ENCODE measurements around the gene ATP11A.

The ATP11A gene

GRCh38 chr13:112759827-112760226 is 70.0 kb downstream of the ATP11A start (continued):
- TF ChIP-seq ZNF529 (tag by site-specific recombination; IDR thresholded peaks at IDR 0.05; ENCODE audit: insufficient replicate concordance): no peak
- TF ChIP-seq, protein P1, sequence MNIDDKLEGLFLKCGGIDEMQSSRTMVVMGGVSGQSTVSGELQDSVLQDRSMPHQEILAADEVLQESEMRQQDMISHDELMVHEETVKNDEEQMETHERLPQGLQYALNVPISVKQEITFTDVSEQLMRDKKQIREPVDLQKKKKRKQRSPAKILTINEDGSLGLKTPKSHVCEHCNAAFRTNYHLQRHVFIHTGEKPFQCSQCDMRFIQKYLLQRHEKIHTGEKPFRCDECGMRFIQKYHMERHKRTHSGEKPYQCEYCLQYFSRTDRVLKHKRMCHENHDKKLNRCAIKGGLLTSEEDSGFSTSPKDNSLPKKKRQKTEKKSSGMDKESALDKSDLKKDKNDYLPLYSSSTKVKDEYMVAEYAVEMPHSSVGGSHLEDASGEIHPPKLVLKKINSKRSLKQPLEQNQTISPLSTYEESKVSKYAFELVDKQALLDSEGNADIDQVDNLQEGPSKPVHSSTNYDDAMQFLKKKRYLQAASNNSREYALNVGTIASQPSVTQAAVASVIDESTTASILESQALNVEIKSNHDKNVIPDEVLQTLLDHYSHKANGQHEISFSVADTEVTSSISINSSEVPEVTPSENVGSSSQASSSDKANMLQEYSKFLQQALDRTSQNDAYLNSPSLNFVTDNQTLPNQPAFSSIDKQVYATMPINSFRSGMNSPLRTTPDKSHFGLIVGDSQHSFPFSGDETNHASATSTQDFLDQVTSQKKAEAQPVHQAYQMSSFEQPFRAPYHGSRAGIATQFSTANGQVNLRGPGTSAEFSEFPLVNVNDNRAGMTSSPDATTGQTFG (tag by site-specific recombination; IDR thresholded peaks at IDR 0.05; ENCODE audit: borderline replicate concordance): no peak

- Histone ChIP-seq H3K36me3 (ENCODE audit: control insufficient read depth in 2 of 2, insufficient read depth in 1 of 2, low read length in 2 of 2) (no peaks in the 10 kb centered on the region), H3K9me3 (ENCODE audit: control insufficient read depth, insufficient read depth, low read depth, low read length) (no peaks in the 10 kb centered on the region), H3K27ac (ENCODE audit: extremely low read depth, low read depth, low read length) (no peak overlapping the region), H3K4me3 (ENCODE audit: low read depth, low read length) (no peak overlapping the region), H3K4me1 (ENCODE audit: control insufficient read depth, insufficient read depth, low read length) (no peaks in the 10 kb centered on the region)
- CTCF ChIA-PET: no interaction called here
- TF ChIP-seq ZNF335 (tag by site-specific recombination; conservative IDR thresholded peaks at IDR 0.05) (no peak), ZBTB48 (tag by site-specific recombination; IDR thresholded peaks at IDR 0.05) (no peak), ZNF248 (tag by site-specific recombination; IDR thresholded peaks at IDR 0.05) (no peak), KLF1 (tag by site-specific recombination; IDR thresholded peaks at IDR 0.05) (no peak), PRDM4 (tag by site-specific recombination; IDR thresholded peaks at IDR 0.05) (no peak)
- POLR2A ChIA-PET: no interaction called here
These were observed 70.6 kb downstream of the ATP11A start for GRCh38 chr13:112760435-112760834.

GRCh38 chr13:112760931-112761330 is 71.1 kb downstream of the ATP11A start:
- H3K36me3 ChIP-seq (ENCODE audit: control insufficient read depth in 2 of 2, insufficient read depth in 1 of 2, low read length in 2 of 2): no peaks in the 10 kb centered on the region
- no peak overlapping the region for H3K27ac ChIP-seq (ENCODE audit: extremely low read depth, low read depth, low read length)
- ChIA-PET POLR2A (no interaction called here), CTCF (no interaction called here)
- no peak overlapping the region for H3K4me3 ChIP-seq (ENCODE audit: low read depth, low read length)
- H3K9me3 ChIP-seq (ENCODE audit: control insufficient read depth, insufficient read depth, low read depth, low read length): no peaks in the 10 kb centered on the region
- TF ChIP-seq ZNF837 (tag by site-specific recombination; IDR thresholded peaks at IDR 0.05): no peak
- no peak for TF ChIP-seq ZNF426 (tag by site-specific recombination; IDR thresholded peaks at IDR 0.05)
- no peak for TF ChIP-seq ZBTB17 (tag by site-specific recombination; IDR thresholded peaks at IDR 0.05)
- no peak for TF ChIP-seq ZSCAN16 (tag by site-specific recombination; IDR thresholded peaks at IDR 0.05)
- no peak for TF ChIP-seq ZNF223 (tag by site-specific recombination; IDR thresholded peaks at IDR 0.05)
- TF ChIP-seq ZNF677 (tag by site-specific recombination; IDR thresholded peaks at IDR 0.05): no peak
- TF ChIP-seq ZNF391 (tag by site-specific recombination; IDR thresholded peaks at IDR 0.05; ENCODE audit: borderline replicate concordance, low read depth): no peak
- TF ChIP-seq KLF8 (tag by site-specific recombination; IDR thresholded peaks at IDR 0.05): no peak
- TF ChIP-seq ZNF133 (tag by site-specific recombination; IDR thresholded peaks at IDR 0.05): no peak
- TF ChIP-seq GFI1B (tag by site-specific recombination; IDR thresholded peaks at IDR 0.05): no peak
- no peak for TF ChIP-seq SP3 (tag by site-specific recombination; IDR thresholded peaks at IDR 0.05)
- TF ChIP-seq, protein P2, sequence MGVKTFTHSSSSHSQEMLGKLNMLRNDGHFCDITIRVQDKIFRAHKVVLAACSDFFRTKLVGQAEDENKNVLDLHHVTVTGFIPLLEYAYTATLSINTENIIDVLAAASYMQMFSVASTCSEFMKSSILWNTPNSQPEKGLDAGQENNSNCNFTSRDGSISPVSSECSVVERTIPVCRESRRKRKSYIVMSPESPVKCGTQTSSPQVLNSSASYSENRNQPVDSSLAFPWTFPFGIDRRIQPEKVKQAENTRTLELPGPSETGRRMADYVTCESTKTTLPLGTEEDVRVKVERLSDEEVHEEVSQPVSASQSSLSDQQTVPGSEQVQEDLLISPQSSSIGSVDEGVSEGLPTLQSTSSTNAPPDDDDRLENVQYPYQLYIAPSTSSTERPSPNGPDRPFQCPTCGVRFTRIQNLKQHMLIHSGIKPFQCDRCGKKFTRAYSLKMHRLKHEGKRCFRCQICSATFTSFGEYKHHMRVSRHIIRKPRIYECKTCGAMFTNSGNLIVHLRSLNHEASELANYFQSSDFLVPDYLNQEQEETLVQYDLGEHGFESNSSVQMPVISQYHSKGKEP (tag by site-specific recombination; IDR thresholded peaks at IDR 0.05): no peak
- no peaks in the 10 kb centered on the region for H3K4me1 ChIP-seq (ENCODE audit: control insufficient read depth, insufficient read depth, low read length)

Measured in HEK293 (cell line).